K562 (cell line): ENCODE results near the gene ST6GALNAC3. TPM values are rescaled to one million over a fixed set of nuclear protein-coding genes. Genes with fewer than 3 reads are reported as not detected.

Source experiments
- ATAC-seq: fragments of 200-7000 bp; cut with Tn5 transposase; 3 replicates; pipeline ENCODE4 v1.9.1; 2020; ENCODE audit warnings: moderate library complexity
- BruUV-seq: library from RNA; stranded (reverse); fragments of 400-500 nt; replicated peaks from 2 replicates; lab custom pipeline; 2021; lab: Mats Ljungman, UMichigan
- CTCF ChIA-PET: fragments of 300-600 bp; formaldehyde crosslinking; extraction: SDS; loops from one replicate; lab custom pipeline; 2021; ENCODE audit warnings: low intra/inter-chr PET ratio; lab: Yijun Ruan, JAX
- POLR2A ChIA-PET: fragments of 300-600, 350-650 bp; sonication (Branson Sonifier 250); formaldehyde crosslinking; extraction: SDS; loops from one replicate; lab custom pipeline; 2021; ENCODE audit warnings: antibody characterized with exemption, inconsistent platforms; lab: Yijun Ruan, JAX
- DNase-seq, 4 experiments: peaks; one replicate each; pipeline versions ENCODE4 v3.0.0 to v3.0.0-alpha.2; 2011 to 2018; ENCODE audit warnings: low spot score in 3 of 4, mixed read lengths in 3 of 4; ENCODE audit errors: extremely low read depth in 1 of 4
- FAIRE-seq: peaks from 2 replicates; lab custom pipeline; 2011; peaks lifted over from hg19 to GRCh38; lab: Jason Lieb, UNC
- H2AFZ ChIP-seq: 2 replicates; pipeline ENCODE4 v1.6.0; 2011; ENCODE audit warnings: low read depth, low read length, control low read depth, inconsistent platforms
- H3K27ac ChIP-seq: fragments of 200-600 bp; 3 replicates; pipeline ENCODE4 v1.8.0; 2011; ENCODE audit warnings: low read depth, mild to moderate bottlenecking, control low read depth, inconsistent platforms, low read length, moderate library complexity, mixed read lengths; ENCODE audit errors: extremely low read depth
- H3K27me3 ChIP-seq, 2 experiments: fragments of 300-600 bp in 1 of 2; 2 replicates in 1 of 2; 3 replicates in 1 of 2; pipeline versions ENCODE4 v1.6.0 to v1.8.0; 2011; ENCODE audit warnings: inconsistent platforms in 2 of 2, low read length in 2 of 2, mild to moderate bottlenecking in 1 of 2, mixed read lengths in 1 of 2, moderate library complexity in 1 of 2; ENCODE audit not compliant: control insufficient read depth in 2 of 2, insufficient read depth in 2 of 2
- H3K36me3 ChIP-seq: fragments of 300-600 bp; 3 replicates; pipeline ENCODE4 v1.8.0; 2011; ENCODE audit warnings: mild to moderate bottlenecking, low read length, inconsistent platforms; ENCODE audit not compliant: control insufficient read depth, insufficient read depth
- H3K4me1 ChIP-seq, 2 experiments: fragments of 200-600 bp in 1 of 2; replicated peaks in 1 of 2; 2 replicates in 1 of 2; 3 replicates in 1 of 2; pipeline versions ENCODE4 v1.5.1 to v1.8.0; 2011; ENCODE audit warnings: inconsistent platforms in 2 of 2, low read length in 2 of 2, mild to moderate bottlenecking in 1 of 2, mixed read lengths in 1 of 2, moderate library complexity in 1 of 2; ENCODE audit not compliant: control insufficient read depth in 2 of 2, insufficient read depth in 2 of 2
- H3K4me2 ChIP-seq: 2 replicates; pipeline ENCODE4 v1.6.1; 2011; ENCODE audit warnings: low read length, control low read depth, inconsistent platforms, mixed read lengths; ENCODE audit not compliant: insufficient read depth
- H3K4me3 ChIP-seq: fragments of 200-600 bp; sonication (generic), shearing (Covaris generic); 2 replicates; pipeline ENCODE4 v1.5.1; 2016; ENCODE audit warnings: control low read depth, inconsistent platforms
- H3K79me2 ChIP-seq: fragments of 200-600 bp; 3 replicates; pipeline ENCODE4 v1.8.0; 2011; ENCODE audit warnings: low read length, inconsistent platforms; ENCODE audit not compliant: control insufficient read depth, insufficient read depth
- H3K9ac ChIP-seq, 2 experiments: 2 replicates each; pipeline versions ENCODE4 v1.6.0 to v1.6.1; 2011; ENCODE audit warnings: low read depth in 2 of 2, low read length in 2 of 2, control low read depth in 1 of 2, inconsistent platforms in 1 of 2, mild to moderate bottlenecking in 1 of 2, mixed read lengths in 1 of 2; ENCODE audit not compliant: insufficient read depth in 1 of 2
- H3K9me1 ChIP-seq: one replicate; pipeline ENCODE4 v1.6.0; 2011; ENCODE audit warnings: inconsistent platforms, mild to moderate bottlenecking, low read length, moderate library complexity; ENCODE audit not compliant: control insufficient read depth, insufficient read depth
- H3K9me3 ChIP-seq: replicated peaks from 2 replicates; pipeline ENCODE4 v1.5.1; 2011; ENCODE audit warnings: low read depth, low read length, inconsistent platforms; ENCODE audit not compliant: control insufficient read depth, insufficient read depth
- H4K20me1 ChIP-seq: replicated peaks from 2 replicates; pipeline ENCODE4 v1.6.1; 2011; ENCODE audit warnings: low read length, inconsistent platforms, mixed read lengths; ENCODE audit not compliant: control insufficient read depth, insufficient read depth
- BCLAF1 ChIP-seq, 2 experiments: fragments of 450-650 bp in 1 of 2; IDR thresholded peaks; 2 replicates each; pipeline ENCODE4 v1.6.1; 2011 to 2017; ENCODE audit warnings: low read depth in 2 of 2, antibody characterized with exemption in 1 of 2, borderline replicate concordance in 1 of 2, low read length in 1 of 2, mild to moderate bottlenecking in 1 of 2, mixed read lengths in 1 of 2; ENCODE audit not compliant: control insufficient read depth in 1 of 2
- EZH2 ChIP-seq: IDR thresholded peaks from 2 replicates; pipeline ENCODE4 v1.6.1; 2012; ENCODE audit warnings: low read depth, mild to moderate bottlenecking, inconsistent platforms, low read length, borderline replicate concordance
- HMBOX1 ChIP-seq: sonication (generic); IDR thresholded peaks from 2 replicates; pipeline ENCODE4 v1.6.1; 2016
- PRMT5 ChIP-seq: sonication (generic); formaldehyde crosslinking; IDR thresholded peaks from 2 replicates; pipeline ENCODE4 v1.5.0; 2020; ENCODE audit warnings: missing genetic modification reagents
- PTBP1 ChIP-seq: fragments of 200-400 bp; formaldehyde crosslinking; IDR thresholded peaks from 2 replicates; pipeline ENCODE4 v1.6.1; 2017; ENCODE audit warnings: low read depth, low read length
- SAFB ChIP-seq: fragments of 200-400 bp; formaldehyde crosslinking; IDR thresholded peaks from 2 replicates; pipeline ENCODE4 v1.6.1; 2017; ENCODE audit warnings: low read depth, low read length, borderline replicate concordance
- SREBF1 ChIP-seq: fragments of 150-350 bp; IDR thresholded peaks from 2 replicates; pipeline ENCODE4 v1.6.1; 2014; ENCODE audit warnings: antibody characterized with exemption, low read depth, low read length, borderline replicate concordance
- THRAP3 ChIP-seq: fragments of 450-650 bp; IDR thresholded peaks from 2 replicates; pipeline ENCODE4 v1.6.1; 2016; ENCODE audit warnings: mild to moderate bottlenecking, inconsistent platforms, borderline replicate concordance
- TRIM24 ChIP-seq, 2 experiments: fragments of 450-650 bp; IDR thresholded peaks; 2 replicates each; pipeline ENCODE4 v1.6.1; 2016
- ZNF79 ChIP-seq: fragments of 250-450 bp; sonication (Bioruptor Pico); IDR thresholded peaks from 2 replicates; pipeline ENCODE4 v1.4.0; 2020; ENCODE audit warnings: low read depth, mild to moderate bottlenecking, moderate library complexity
- WGBS: fragments of 100-300 bp; shearing (Covaris generic); methylation state at CpG from one replicate; pipeline ENCODE4 v1.1.6; 2016; ENCODE audit warnings: low coverage, mixed read lengths; ENCODE audit not compliant: insufficient coverage; ENCODE audit errors: missing lambda C conversion rate; 5-methylcytosine and 5-hydroxymethylcytosine counted together
- in situ Hi-C: fragments of 300-500 bp; cut with MboI; formaldehyde crosslinking; loops from 4 replicates; pipeline ENCODE4 v1.15.0; 2018; ENCODE audit warnings: inconsistent platforms, mixed read lengths
- intact Hi-C: fragments of 100-400 bp; cut with micrococcal nuclease; formaldehyde crosslinking; loops from 2 replicates; pipeline ENCODE4 v1.14.2; 2022
- polyA plus RNA-seq, 8 experiments: library from polyadenylated mRNA; depleted of rRNA in 4 of 8; stranded (reverse) in 5 of 8; unstranded in 3 of 8; fragments of >200 nt; fragmentation: Nextera tagmentation in 2 of 8; fragmentation: Illumina TruSeq in 1 of 8; extraction: Ambion mirVana in 2 of 8; extraction: Trizol in 1 of 8; gene quantifications; 2 replicates each; pipeline versions ENCODE4 v1.2.1 to v1.2.3, GENCODE V29; 2011 to 2014; ENCODE audit warnings: inconsistent platforms in 1 of 8, missing spikeins in 1 of 8
- total RNA-seq, 7 experiments: library from RNA; depleted of rRNA in 6 of 7; stranded (reverse); fragments of >200 nt in 6 of 7; fragmentation: Illumina TruSeq in 2 of 7; extraction: Trizol in 2 of 7; gene quantifications; 2 replicates each; pipeline versions ENCODE4 v1.2.1 to v1.2.3, GENCODE V29; 2011 to 2021; ENCODE audit warnings: low replicate concordance in 1 of 7

ST6GALNAC3 gene
- total and polyA plus RNA-seq, 9 of the 15 experiments (the other 6 are each of a cell fraction or from before 2014, with no cell fraction given): 0.04 to 0.29 (median 0.18) TPM; not detected in 6

- TF ChIP-seq THRAP3: no peak
- no peak for TF ChIP-seq EZH2
- TF ChIP-seq PRMT5 (CRISPR knock-in tag): no peak
- TF ChIP-seq BCLAF1 (IDR thresholded peaks at IDR 0.05; ENCODE audit: borderline replicate concordance in 1 of 2, control insufficient read depth in 1 of 2, low read depth in 2 of 2, low read length in 1 of 2): no peak
- no peak for TF ChIP-seq SREBF1
- no peak for TF ChIP-seq PTBP1
- no peak for TF ChIP-seq SAFB
- TF ChIP-seq TRIM24 (IDR thresholded peaks at IDR 0.05): no peak
- TF ChIP-seq ZNF79 (CRISPR knock-in tag): no peak
- no peak for TF ChIP-seq HMBOX1
- H2AFZ ChIP-seq: no peak overlapping the region
- no peak overlapping the region for H3K27ac ChIP-seq
- H3K9me3 ChIP-seq: no peaks in the 10 kb centered on the region
- no peak overlapping the region for H3K4me3 ChIP-seq
- H3K79me2 ChIP-seq: no peaks in the 10 kb centered on the region
- no peaks in the 10 kb centered on the region for H3K36me3 ChIP-seq
- H4K20me1 ChIP-seq: no peaks in the 10 kb centered on the region
- ATAC-seq (no peak), FAIRE-seq (no peak), DNase-seq (no peak)
- H3K9me1 ChIP-seq: no peaks in the 10 kb centered on the region
- ChIA-PET CTCF (no interaction called here), POLR2A (interaction anchor here (0.6 kb wide), 1 partner anchor 961 kb away, joined by 3 read pairs; no protein-coding TSS in a partner anchor)
- no peaks in the 10 kb centered on the region; a peak in 1 of 5 replicates for H3K27me3 ChIP-seq
- 2% methylated on average over 7 of the region's 7 CpGs for WGBS
- no peak overlapping the region for H3K9ac ChIP-seq
- in situ Hi-C loops: no loop called here
- intact Hi-C loops: no loop called here
- H3K4me1 ChIP-seq: no peaks in the 10 kb centered on the region
- H3K4me2 ChIP-seq: no peak overlapping the region
- BruUV-seq: no TSS peak
These were observed 16.0 kb downstream of the ST6GALNAC3 start for GRCh38 chr1:76090283-76091203.
